Astrocyte (in vitro differentiated cells and primary cell): Measurements from ENCODE around the gene PDF. TPM values are rescaled to one million over a fixed set of nuclear protein-coding genes. Genes with fewer than 3 reads are reported as not detected.

Experiments used
- DNase-seq: peaks from one replicate; pipeline ENCODE4 v3.0.0-alpha.2; 2010; ENCODE audit warnings: low read depth
- FAIRE-seq: peaks from 2 replicates; lab custom pipeline; 2011; peaks lifted over from hg19 to GRCh38; lab: Jason Lieb, UNC
- H2AFZ ChIP-seq: 2 replicates; pipeline ENCODE4 v1.6.0; 2012; ENCODE audit warnings: low read depth, low read length, inconsistent platforms
- H3K27ac ChIP-seq: 2 replicates; pipeline ENCODE4 v1.5.1; 2011; ENCODE audit warnings: low read depth, low read length, inconsistent platforms
- H3K27me3 ChIP-seq: 2 replicates; pipeline ENCODE4 v1.6.0; 2011; ENCODE audit warnings: low read length, inconsistent platforms; ENCODE audit not compliant: insufficient read depth
- H3K36me3 ChIP-seq: 2 replicates; pipeline ENCODE4 v1.5.1; 2011; ENCODE audit warnings: low read length, inconsistent platforms; ENCODE audit not compliant: insufficient read depth
- H3K4me1 ChIP-seq: 2 replicates; pipeline ENCODE4 v1.5.1; 2011; ENCODE audit warnings: low read length, inconsistent platforms; ENCODE audit not compliant: insufficient read depth
- H3K4me2 ChIP-seq: 2 replicates; pipeline ENCODE4 v1.6.0; 2012; ENCODE audit warnings: low read length, inconsistent platforms
- H3K4me3 ChIP-seq: 2 replicates; pipeline ENCODE4 v1.5.1; 2011; ENCODE audit warnings: low read depth, mild to moderate bottlenecking, low read length, inconsistent platforms; ENCODE audit not compliant: insufficient read depth
- H3K79me2 ChIP-seq: 2 replicates; pipeline ENCODE4 v1.6.0; 2012; ENCODE audit warnings: mild to moderate bottlenecking, low read length, inconsistent platforms; ENCODE audit not compliant: insufficient read depth
- H3K9ac ChIP-seq: 2 replicates; pipeline ENCODE4 v1.6.0; 2012; ENCODE audit warnings: mild to moderate bottlenecking, low read length, inconsistent platforms
- H3K9me3 ChIP-seq: 2 replicates; pipeline ENCODE4 v1.5.1; 2012; ENCODE audit warnings: low read depth, mild to moderate bottlenecking, low read length, inconsistent platforms; ENCODE audit not compliant: insufficient read depth
- H4K20me1 ChIP-seq: 2 replicates; pipeline ENCODE4 v1.6.0; 2012; ENCODE audit warnings: low read length, inconsistent platforms; ENCODE audit not compliant: insufficient read depth
- H3K27ac Mint-ChIP-seq: one replicate; pipeline ENCODE4 v1.8.0; 2021; ENCODE audit warnings: mild to moderate bottlenecking, mixed read lengths; ENCODE audit not compliant: unreplicated experiment
- H3K27me3 Mint-ChIP-seq: one replicate; pipeline ENCODE4 v1.8.0; 2021; ENCODE audit warnings: low read depth, mixed read lengths; ENCODE audit not compliant: unreplicated experiment
- H3K36me3 Mint-ChIP-seq: one replicate; pipeline ENCODE4 v1.8.0; 2021; ENCODE audit warnings: low read depth, mixed read lengths; ENCODE audit not compliant: unreplicated experiment
- H3K4me1 Mint-ChIP-seq: one replicate; pipeline ENCODE4 v1.8.0; 2021; ENCODE audit warnings: low read depth, mixed read lengths; ENCODE audit not compliant: unreplicated experiment
- H3K4me3 Mint-ChIP-seq: one replicate; pipeline ENCODE4 v1.8.0; 2021; ENCODE audit warnings: mild to moderate bottlenecking, moderate library complexity, mixed read lengths; ENCODE audit not compliant: unreplicated experiment
- H3K9me3 Mint-ChIP-seq: one replicate; pipeline ENCODE4 v1.8.0; 2021; ENCODE audit warnings: mild to moderate bottlenecking, mixed read lengths; ENCODE audit not compliant: unreplicated experiment
- CTCF ChIP-seq: IDR thresholded peaks from 2 replicates; pipeline ENCODE4 v1.5.1; 2011; ENCODE audit warnings: low read depth, mild to moderate bottlenecking, inconsistent platforms, low read length, moderate library complexity; ENCODE audit not compliant: insufficient read depth
- EZH2 ChIP-seq: IDR thresholded peaks from 2 replicates; pipeline ENCODE4 v1.6.1; 2012; ENCODE audit warnings: mild to moderate bottlenecking, low read length, inconsistent platforms; ENCODE audit not compliant: insufficient read depth
- total RNA-seq: library from RNA; stranded (reverse); gene quantifications from 2 replicates; pipeline ENCODE4 v1.2.1, GENCODE V29; 2021

Gene PDF
- total RNA-seq, 1 donor from 2014 or later = 14.9 TPM

DNA sequence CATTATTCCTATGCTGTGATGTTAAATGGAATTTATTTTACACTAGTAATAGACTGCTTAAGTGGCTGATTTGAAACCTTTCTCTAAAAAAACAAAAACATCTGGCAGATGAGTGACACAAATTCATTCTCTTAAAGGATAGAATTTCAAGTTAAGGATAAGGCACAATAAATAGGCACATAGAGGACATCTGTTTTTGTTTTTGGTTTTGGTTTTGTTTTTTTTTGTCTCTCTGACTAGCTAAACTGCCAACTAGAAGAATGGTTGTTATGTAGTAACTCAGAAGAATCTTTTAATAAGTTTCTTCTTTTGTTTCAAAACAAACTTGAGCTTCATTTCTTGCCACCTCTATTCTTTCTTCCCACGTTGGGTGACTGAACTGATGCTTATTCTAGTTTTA, 24.4 kb downstream of the PDF start:
- Histone ChIP-seq H2AFZ (no peak overlapping the region), H4K20me1 (peaks cover 3% of the 10 kb centered on the region), H3K36me3 (peaks cover 6% of the 10 kb centered on the region), H3K9me3 (no peaks in the 10 kb centered on the region), H3K4me2 (no peak overlapping the region), H3K27me3 (no peaks in the 10 kb centered on the region), H3K79me2 (no peaks in the 10 kb centered on the region), H3K4me3 (no peak overlapping the region), H3K27ac (no peak overlapping the region), H3K4me1 (peaks cover 4% of the 10 kb centered on the region), H3K9ac (no peak overlapping the region)
- peaks cover 4% of the 10 kb centered on the region for H3K36me3 Mint-ChIP-seq
- FAIRE-seq (no peak), DNase-seq (no peak)
- no peaks in the 10 kb centered on the region for H3K9me3 Mint-ChIP-seq
- no peaks in the 10 kb centered on the region for H3K27me3 Mint-ChIP-seq
- TF ChIP-seq CTCF (no peak), EZH2 (no peak)
- H3K27ac Mint-ChIP-seq = no peak overlapping the region
- H3K4me3 Mint-ChIP-seq = no peak overlapping the region
- H3K4me1 Mint-ChIP-seq = no peaks in the 10 kb centered on the region

GRCh38 chr16:69302301-69302700, 28.1 kb downstream of the PDF start:
- Mint-ChIP-seq H3K9me3 (no peaks in the 10 kb centered on the region), H3K27ac (no peak overlapping the region)
- DNase-seq = no peak

More at GRCh38 chr16:69302301-69302700, 28.1 kb downstream of the PDF start:
- no peak overlapping the region for H3K27ac ChIP-seq
- no peaks in the 10 kb centered on the region for H3K27me3 ChIP-seq
- no peak overlapping the region for H3K9ac ChIP-seq
- no peaks in the 10 kb centered on the region for H3K27me3 Mint-ChIP-seq
- H3K4me3 ChIP-seq = no peak overlapping the region
- H4K20me1 ChIP-seq = peaks cover 3% of the 10 kb centered on the region
- H2AFZ ChIP-seq = no peak overlapping the region
- H3K9me3 ChIP-seq = no peaks in the 10 kb centered on the region
- no peaks in the 10 kb centered on the region for H3K79me2 ChIP-seq
- FAIRE-seq = no peak
- H3K36me3 ChIP-seq = peaks cover 16% of the 10 kb centered on the region
- H3K4me3 Mint-ChIP-seq = no peak overlapping the region
- peaks cover 11% of the 10 kb centered on the region for H3K36me3 Mint-ChIP-seq
- no peak overlapping the region for H3K4me2 ChIP-seq
- TF ChIP-seq EZH2 = no peak
- no peak for TF ChIP-seq CTCF
- H3K4me1 ChIP-seq = no peaks in the 10 kb centered on the region
- no peaks in the 10 kb centered on the region for H3K4me1 Mint-ChIP-seq
